ENCODE measurements around the gene HDGFL3. TPM values are rescaled to one million over a fixed set of nuclear protein-coding genes. Genes with fewer than 3 reads are reported as not detected.
"Not testable (repeated sequence)": the region's sequence is repeated elsewhere in the genome, so short reads cannot be mapped to it uniquely, and the experiment has no call there.

Gene HDGFL3
- total RNA-seq, 1 donor from 2014 or later: 68.7 TPM

DNA sequence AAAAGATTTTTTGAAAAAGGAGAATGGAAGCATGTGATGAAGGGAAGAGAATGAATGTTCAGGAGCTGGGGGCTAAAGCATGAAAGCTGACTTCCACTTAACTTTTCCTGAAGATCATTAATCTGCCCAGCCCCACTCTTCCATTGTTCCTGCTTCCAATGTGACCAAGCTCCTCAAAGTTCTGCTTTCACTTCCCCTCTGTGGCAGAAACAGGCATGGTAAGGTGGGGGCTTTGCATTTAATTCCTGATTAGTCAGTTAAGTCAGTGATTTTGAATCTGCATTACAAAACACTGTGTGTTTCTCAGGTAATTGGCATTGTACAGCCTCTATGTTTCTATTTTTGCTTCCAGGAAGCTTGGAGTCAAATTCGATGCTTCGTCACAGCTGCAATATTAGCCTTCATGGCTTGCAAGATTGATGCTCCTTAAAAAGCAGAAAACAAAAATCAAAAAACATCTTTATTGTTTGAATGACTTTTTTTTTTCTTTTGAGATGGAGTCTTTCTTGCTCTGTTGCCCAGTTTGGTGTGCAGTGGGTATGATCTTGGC is 107.5 kb downstream of the HDGFL3 start:
- DNase-seq (ENCODE audit: low spot score): no peak

- no peak for DNase-seq (ENCODE audit: low spot score)
These were observed 108.3 kb downstream of the HDGFL3 start for GRCh38 chr15:83099290-83099689.

DNA sequence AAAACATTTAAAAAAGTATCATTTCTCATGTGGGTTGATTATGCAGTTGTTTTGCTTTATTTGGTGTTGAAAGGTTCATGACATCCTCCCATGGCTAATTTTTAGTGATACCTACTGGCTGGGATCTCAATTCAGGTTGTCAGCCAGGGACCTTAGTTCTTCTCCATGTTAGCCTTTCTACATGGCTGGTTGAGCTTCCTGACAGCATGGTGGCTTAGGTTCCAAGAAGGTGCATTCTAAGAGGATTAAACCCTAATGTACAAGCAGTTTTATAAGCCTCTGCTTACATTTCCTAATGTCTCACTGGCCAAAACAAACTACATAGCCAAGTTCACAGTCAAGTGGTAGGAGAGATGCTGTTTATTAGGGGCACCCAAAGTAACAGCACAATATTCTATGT is 109.5 kb downstream of the HDGFL3 start:
- DNase-seq (ENCODE audit: low spot score): no peak

DNA sequence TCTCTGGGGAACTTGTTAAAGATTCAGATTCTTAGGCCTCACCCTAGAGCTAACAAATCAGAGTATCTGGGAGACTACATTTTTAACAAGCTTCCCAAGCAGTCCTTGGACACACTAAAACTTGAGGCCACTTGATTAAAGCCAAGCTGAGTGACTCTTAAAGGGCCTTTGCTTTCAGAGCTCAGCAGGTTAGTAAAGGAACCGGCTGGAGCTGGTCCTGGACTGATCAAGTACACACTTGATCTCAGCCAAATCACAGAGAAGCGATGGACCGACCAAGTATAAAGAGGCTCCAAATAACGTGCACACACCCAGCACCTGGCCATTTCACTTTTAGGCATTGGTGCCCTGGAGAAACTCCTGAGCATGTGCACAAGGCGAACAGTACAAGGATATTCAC is 113.0 kb downstream of the HDGFL3 start:
- DNase-seq (ENCODE audit: low spot score): no peak

DNA sequence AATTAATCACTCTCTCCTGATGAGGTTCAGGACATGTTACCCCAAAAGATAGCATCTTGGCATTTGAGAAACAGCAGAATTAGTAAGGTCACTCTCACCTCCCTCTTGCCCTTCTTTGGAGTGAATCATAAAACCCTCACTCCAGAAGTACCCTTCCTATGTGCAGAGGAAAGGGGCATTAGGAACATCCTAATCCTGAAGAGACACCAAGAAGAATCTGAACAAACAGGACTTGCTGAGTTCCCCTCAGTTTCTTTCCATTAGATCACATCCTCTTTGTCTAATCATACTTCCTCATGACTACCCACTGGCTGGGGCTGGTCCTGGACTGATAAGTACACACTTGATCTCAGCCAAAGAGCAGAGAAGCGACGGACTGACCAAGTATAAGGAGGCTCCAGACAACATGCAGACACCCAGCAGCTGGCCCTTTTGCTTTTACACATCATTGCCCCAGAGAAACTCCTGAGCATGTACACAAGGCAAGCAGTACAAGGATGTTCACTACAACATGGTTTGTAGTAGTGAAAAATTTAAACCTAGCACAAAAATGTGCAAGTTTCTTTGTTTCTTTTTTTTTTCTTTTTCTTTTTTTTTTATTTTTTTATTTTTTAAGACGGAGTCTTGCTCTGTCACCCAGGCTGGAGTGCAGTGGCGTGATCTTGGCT is 115.2 kb downstream of the HDGFL3 start:
- no peak for DNase-seq (ENCODE audit: low spot score)

DNA sequence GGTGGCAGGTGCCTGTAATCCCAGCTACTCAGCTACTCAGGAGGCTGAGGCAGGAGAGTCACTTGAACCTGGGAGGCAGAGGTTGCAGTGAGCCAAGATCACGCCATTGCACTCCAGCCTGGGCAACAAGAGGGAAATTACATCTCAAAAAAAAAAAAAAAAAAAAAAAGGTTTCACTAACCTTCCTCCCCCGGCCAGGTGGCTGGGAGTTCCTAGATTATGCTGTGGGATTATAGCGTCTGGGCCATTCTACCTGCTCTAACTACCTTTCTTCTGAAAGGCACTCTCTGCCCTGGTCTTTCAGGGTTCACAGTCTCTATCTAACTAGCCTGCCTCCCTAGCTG is 115.7 kb downstream of the HDGFL3 start:
- not testable (repeated sequence) for DNase-seq (ENCODE audit: low spot score)

GRCh38 chr15:83090465-83090864 is 117.2 kb downstream of the HDGFL3 start:
- no peak for DNase-seq (ENCODE audit: low spot score)

- no peak for DNase-seq (ENCODE audit: low spot score)
These were observed 118.7 kb downstream of the HDGFL3 start for GRCh38 chr15:83088876-83089275.

GRCh38 chr15:83087576-83087975 is 120.0 kb downstream of the HDGFL3 start:
- no peak for DNase-seq (ENCODE audit: low spot score)

- not testable (repeated sequence) for DNase-seq (ENCODE audit: low spot score)
These were observed 121.6 kb downstream of the HDGFL3 start for GRCh38 chr15:83085864-83086552.

DNA sequence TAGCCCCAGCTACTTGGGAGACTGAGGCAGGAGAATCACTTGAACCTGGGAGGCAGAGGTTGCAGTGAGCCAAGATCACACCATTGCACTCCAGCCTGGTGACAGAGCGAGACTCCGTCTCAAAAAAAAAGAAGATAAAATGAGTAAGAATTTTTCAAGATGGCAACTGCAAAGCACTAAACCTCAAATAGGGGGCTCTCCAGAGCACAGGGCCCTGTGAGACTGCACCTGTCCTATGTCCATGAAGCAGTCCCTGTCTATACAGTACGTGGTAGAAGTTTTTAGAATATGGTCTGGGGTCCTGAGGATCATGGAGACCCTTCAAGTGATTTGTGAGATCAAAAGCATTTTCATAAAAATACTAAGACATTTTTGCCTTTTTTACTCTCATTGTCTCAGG is 122.2 kb downstream of the HDGFL3 start:
- not testable (repeated sequence) for DNase-seq (ENCODE audit: low spot score)

GRCh38 chr15:83082730-83083386 is 124.8 kb downstream of the HDGFL3 start:
- DNase-seq (ENCODE audit: low spot score): no peak

DNA sequence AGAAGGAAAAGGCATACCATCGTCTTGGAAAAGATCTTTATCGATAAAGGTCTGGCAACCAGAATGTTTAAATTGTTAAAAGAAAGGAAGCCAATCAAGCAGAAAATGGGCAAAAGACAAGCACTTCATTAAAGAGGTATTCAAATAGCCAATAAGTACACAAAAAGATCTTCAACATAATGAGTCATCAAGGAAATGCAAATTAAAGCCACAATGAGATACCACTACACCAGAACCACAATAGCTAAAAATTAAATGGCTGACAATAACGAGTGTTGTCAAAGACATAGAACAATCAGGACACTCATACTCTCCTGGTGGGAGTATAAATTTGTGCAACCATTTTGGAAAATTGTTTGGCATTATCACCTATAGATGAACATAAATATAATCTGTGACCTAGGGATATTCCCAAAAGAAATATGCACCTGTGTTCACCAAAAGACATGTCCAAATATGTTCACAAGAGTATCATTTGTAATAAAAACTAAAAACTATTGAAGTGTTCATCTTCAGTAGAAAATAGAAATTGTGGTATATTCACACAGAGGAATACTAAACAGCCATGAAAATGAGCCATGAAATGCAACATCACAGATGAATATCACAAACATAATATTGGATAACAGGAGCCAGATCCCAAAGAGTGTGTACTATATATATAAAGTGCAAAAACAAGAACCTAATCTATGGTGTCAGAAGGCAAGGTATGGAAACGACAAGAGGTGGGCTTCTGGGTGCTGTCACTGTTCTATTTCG is 126.2 kb downstream of the HDGFL3 start:
- no peak for DNase-seq (ENCODE audit: low spot score)

DNA sequence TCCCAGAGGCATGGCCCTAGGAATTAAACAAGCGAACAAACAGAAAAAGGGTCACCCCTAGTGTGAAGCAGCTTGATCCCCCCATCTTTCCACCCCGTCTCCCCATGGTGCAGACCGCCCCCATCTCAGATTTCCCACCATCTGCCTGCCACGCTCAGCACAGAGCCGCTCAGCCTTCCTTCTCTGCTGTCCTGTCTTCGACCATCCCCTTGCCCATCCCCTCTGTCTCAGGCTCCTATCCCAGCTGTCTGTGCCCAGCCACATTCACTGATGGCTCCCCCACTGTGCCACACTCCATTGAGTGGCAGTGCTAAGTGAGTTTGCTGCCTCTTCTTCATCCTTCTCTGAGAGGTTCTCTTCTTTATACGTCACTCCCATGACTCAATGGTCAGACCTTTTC is 128.9 kb downstream of the HDGFL3 start:
- DNase-seq (ENCODE audit: low spot score): no peak

Other genes starting within 250 kb of the HDGFL3 start
- gene RAMAC, start 221.6 kb downstream of the HDGFL3 start, total RNA-seq: 18.6 TPM
- 28.1 TPM for gene C15orf40, start 196.2 kb downstream of the HDGFL3 start, total RNA-seq
- gene BTBD1, start 140.6 kb downstream of the HDGFL3 start, total RNA-seq: 64.9 TPM
- gene TM6SF1, start 100.2 kb downstream of the HDGFL3 start, total RNA-seq: 8.7 TPM
- gene BNC1, start 76.8 kb upstream of the HDGFL3 start, total RNA-seq: 1.1 TPM
- gene SH3GL3, start 239.5 kb upstream of the HDGFL3 start, total RNA-seq: 0.26 TPM